Ectodermal cell (in vitro differentiated cells): ENCODE measurements around the gene KAT2B.

Experiments used
- H3K27ac ChIP-seq: 2 replicates; pipeline ENCODE4 v1.7.0; 2013; ENCODE audit warnings: mild to moderate bottlenecking, low read depth, low read length; ENCODE audit not compliant: insufficient read depth, poor library complexity, severe bottlenecking
- H3K27me3 ChIP-seq: 2 replicates; pipeline ENCODE4 v1.7.0; 2013; ENCODE audit warnings: mild to moderate bottlenecking, low read length; ENCODE audit not compliant: insufficient read depth, control insufficient read depth, poor library complexity, severe bottlenecking
- H3K36me3 ChIP-seq: one replicate; pipeline ENCODE4 v1.7.0; 2013; ENCODE audit warnings: low read length; ENCODE audit not compliant: control insufficient read depth, insufficient read depth
- H3K4me1 ChIP-seq: one replicate; pipeline ENCODE4 v1.7.0; 2013; ENCODE audit warnings: low read length; ENCODE audit not compliant: control insufficient read depth, insufficient read depth
- H3K4me3 ChIP-seq: 2 replicates; pipeline ENCODE4 v1.7.0; 2013; ENCODE audit warnings: low read depth, low read length, control low read depth; ENCODE audit not compliant: insufficient read depth
- H3K9me3 ChIP-seq: 2 replicates; pipeline ENCODE4 v1.7.0; 2013; ENCODE audit warnings: mild to moderate bottlenecking, low read length, moderate library complexity; ENCODE audit not compliant: control insufficient read depth
- WGBS, 2 experiments: methylation state at CpG; one replicate each; pipeline ENCODE4 v1.1.7; 2013; ENCODE audit warnings: missing lambda C conversion rate in 2 of 2; 5-methylcytosine and 5-hydroxymethylcytosine counted together

The KAT2B gene

DNA sequence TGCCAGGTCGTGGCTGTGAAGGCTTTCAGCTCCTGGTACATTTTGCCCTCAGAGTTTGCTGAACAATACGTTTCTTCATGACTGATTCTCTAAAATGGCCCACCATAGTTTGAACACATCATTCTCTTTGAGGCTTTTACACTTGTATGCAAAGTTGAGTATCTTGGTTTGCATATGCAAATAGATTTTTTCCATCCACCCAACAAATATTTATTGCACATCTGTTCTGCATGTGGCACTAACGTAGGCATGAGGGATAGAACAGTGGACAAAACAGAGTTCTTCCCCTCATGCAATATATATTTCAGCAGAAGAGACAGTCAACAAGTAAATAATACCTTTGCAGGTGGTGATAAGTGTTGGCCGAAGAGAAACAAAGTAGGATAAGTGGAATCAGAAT is 55.2 kb downstream of the KAT2B start:
- no peaks in the 10 kb centered on the region for H3K4me1 ChIP-seq
- WGBS, 2 experiments, result 96 to 98% methylated on average over 4 of the region's 4 CpGs

DNA sequence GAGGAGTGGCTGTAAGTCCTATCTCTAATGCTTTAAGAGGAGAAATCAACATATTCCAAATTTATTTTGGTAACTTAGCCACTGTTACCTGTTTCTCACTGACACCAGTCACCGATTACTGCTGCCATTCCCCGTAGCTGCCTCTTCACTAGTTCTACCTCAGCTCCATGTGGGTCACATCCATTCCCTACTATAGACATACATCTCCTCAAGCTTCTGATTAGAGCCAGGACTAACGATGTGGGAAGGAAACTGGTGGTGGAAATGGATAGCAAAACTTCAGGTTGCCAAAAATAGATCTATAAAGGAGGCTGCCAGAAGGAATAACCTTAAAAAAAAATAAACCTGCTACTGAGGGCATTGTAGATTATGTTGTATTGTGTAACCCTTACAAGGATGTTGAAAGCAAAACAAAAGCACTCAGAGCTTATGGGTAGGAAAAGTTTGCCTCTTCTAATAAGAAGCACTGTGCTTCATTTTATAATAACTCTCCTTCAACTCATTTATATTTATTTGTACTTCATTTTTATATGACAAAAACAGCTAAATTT is 56.0 kb downstream of the KAT2B start:
- no peak overlapping the region for H3K27ac ChIP-seq
- H3K27me3 ChIP-seq, result no peaks in the 10 kb centered on the region
- H3K36me3 ChIP-seq, result no peaks in the 10 kb centered on the region
- no peaks in the 10 kb centered on the region for H3K4me1 ChIP-seq
- no peaks in the 10 kb centered on the region for H3K9me3 ChIP-seq
- 83 to 95% methylated on average over 3 of the region's 3 CpGs for WGBS, 2 experiments
- H3K4me3 ChIP-seq, result no peak overlapping the region

More for the DNA sequence above, 55.2 kb downstream of the KAT2B start:
- Histone ChIP-seq H3K4me3 (no peak overlapping the region), H3K9me3 (no peaks in the 10 kb centered on the region), H3K27ac (no peak overlapping the region), H3K27me3 (no peaks in the 10 kb centered on the region), H3K36me3 (no peaks in the 10 kb centered on the region)

DNA sequence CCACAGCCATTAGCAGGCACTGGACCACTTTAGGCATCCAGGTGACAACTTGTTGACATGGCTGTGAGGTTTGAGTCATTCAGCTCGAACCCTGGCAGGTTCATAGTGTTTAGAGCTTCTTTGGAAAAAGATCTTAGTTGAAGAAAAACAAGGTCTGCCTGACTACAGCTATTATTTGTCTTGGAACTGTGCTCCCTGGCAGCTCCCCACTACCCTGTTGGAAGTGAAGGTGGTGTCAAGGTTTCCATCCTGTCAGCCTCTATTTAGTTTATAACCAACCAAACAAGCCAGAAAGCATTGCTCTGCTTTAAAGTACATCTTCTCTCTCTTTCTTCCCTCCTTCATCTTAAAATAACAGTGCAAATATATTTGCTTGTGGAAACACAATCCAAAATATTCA is 56.8 kb downstream of the KAT2B start:
- H3K9me3 ChIP-seq, result no peaks in the 10 kb centered on the region
- H3K36me3 ChIP-seq, result no peaks in the 10 kb centered on the region
- H3K4me1 ChIP-seq, result no peaks in the 10 kb centered on the region
- no peak overlapping the region for H3K27ac ChIP-seq
- no peak overlapping the region for H3K4me3 ChIP-seq
- WGBS, 2 experiments, result 83 to 91% methylated on average over 1 of the region's 1 CpG
- no peaks in the 10 kb centered on the region for H3K27me3 ChIP-seq

DNA sequence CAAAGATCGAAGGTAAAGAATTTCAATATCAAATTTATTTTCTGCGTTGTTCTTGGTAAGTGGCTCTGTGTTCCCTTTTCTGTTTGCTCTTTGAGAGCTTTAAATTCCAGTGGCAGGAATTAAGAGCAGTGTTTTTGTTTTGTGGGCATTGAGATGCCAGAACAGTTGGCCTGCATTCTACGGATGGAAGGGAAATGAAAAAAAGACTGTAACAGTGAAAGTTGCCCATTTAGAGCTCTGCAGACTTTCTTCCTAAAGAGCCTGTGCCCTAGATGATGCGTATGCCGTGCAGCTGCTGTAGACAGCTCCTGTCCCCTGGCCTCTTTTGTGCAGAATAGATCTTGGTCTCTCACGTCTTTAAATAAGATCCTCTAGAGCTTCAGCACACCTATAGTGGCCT is 58.8 kb downstream of the KAT2B start:
- H3K4me1 ChIP-seq, result no peaks in the 10 kb centered on the region
- H3K27ac ChIP-seq, result no peak overlapping the region
- H3K27me3 ChIP-seq, result no peaks in the 10 kb centered on the region
- no peaks in the 10 kb centered on the region for H3K36me3 ChIP-seq
- WGBS, 2 experiments, result 83% methylated on average over 6 of the region's 6 CpGs
- no peak overlapping the region for H3K4me3 ChIP-seq
- no peaks in the 10 kb centered on the region for H3K9me3 ChIP-seq

GRCh38 chr3:20100151-20100550 is 59.9 kb downstream of the KAT2B start:
- Histone ChIP-seq H3K27ac (no peak overlapping the region), H3K4me3 (no peak overlapping the region), H3K36me3 (no peaks in the 10 kb centered on the region), H3K9me3 (no peaks in the 10 kb centered on the region), H3K27me3 (no peaks in the 10 kb centered on the region), H3K4me1 (no peaks in the 10 kb centered on the region)
- 80 to 87% methylated on average over 1 of the region's 1 CpG for WGBS, 2 experiments

DNA sequence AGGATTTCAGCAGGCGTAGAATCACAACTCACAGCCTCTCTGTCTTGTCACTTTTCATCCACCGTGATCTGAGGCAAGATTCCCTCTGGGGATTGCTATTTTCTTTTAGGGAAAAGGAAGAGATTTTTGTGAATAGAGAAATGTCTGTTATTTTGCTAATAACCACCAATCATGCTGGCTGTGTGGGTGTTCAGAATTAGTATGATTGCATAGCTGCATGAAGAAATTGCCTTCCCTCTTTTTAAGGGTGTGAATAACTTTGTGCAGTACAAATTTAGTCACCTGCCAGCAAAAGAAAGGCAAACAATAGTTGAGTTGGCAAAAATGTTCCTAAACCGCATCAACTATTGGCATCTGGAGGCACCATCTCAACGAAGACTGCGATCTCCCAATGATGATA is 60.8 kb downstream of the KAT2B start:
- 96 to 98% methylated on average over 5 of the region's 5 CpGs for WGBS, 2 experiments
- H3K36me3 ChIP-seq, result no peaks in the 10 kb centered on the region
- H3K4me3 ChIP-seq, result no peak overlapping the region
- H3K4me1 ChIP-seq, result no peaks in the 10 kb centered on the region
- H3K27ac ChIP-seq, result no peak overlapping the region
- no peaks in the 10 kb centered on the region for H3K27me3 ChIP-seq
- no peaks in the 10 kb centered on the region for H3K9me3 ChIP-seq

- Histone ChIP-seq H3K4me3 (no peak overlapping the region), H3K9me3 (no peaks in the 10 kb centered on the region), H3K4me1 (no peaks in the 10 kb centered on the region), H3K36me3 (no peaks in the 10 kb centered on the region), H3K27me3 (no peaks in the 10 kb centered on the region), H3K27ac (no peak overlapping the region)
- 93 to 100% methylated on average over 1 of the region's 1 CpG for WGBS, 2 experiments
Observed at GRCh38 chr3:20103731-20104130, 63.5 kb downstream of the KAT2B start.

- H3K27me3 ChIP-seq, result no peaks in the 10 kb centered on the region
- no peak overlapping the region for H3K27ac ChIP-seq
- H3K36me3 ChIP-seq, result no peaks in the 10 kb centered on the region
- H3K9me3 ChIP-seq, result no peaks in the 10 kb centered on the region
- WGBS, 2 experiments, result 94 to 97% methylated on average over 2 to 5 of the region's 5 CpGs
- no peak overlapping the region for H3K4me3 ChIP-seq
- H3K4me1 ChIP-seq, result no peaks in the 10 kb centered on the region
Observed at GRCh38 chr3:20104167-20104661, 64.0 kb downstream of the KAT2B start.

DNA sequence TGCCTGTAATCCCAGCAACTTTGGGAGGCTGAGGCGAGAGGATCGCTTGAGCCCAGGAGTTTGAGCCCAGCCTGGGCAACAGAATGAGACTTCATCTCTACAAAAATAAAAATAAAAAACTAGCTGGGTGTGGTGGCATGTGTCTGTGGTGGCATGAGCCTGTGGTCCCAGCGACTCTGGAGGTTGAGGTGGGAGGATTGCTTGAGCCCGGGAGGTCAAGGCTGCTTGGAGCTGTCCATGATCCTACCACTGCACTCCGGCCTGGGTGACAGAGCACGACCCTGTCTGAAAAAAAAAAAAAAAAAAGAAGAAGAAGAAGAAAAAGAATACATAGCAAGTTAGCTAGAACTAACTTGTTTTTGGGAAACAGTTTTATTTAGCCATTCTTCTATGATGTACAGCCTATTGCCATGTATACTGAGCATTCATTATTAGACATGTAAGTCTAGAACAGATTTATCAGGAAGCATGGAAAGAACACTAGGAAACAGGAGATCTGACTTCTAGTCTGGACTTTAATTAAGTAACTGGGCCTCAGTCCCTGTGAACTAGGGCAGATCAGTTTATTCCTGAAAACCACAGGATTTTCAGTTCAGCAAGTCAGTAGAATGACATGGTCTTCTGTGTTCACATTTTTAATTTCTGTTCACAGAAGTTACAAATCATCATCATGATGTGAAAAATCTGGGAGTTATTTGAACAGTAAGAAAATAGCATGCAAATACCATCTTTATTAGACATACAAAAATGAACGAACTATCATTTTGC is 65.5 kb downstream of the KAT2B start:
- Histone ChIP-seq H3K4me1 (no peaks in the 10 kb centered on the region), H3K9me3 (no peaks in the 10 kb centered on the region), H3K4me3 (no peak overlapping the region), H3K27me3 (no peaks in the 10 kb centered on the region), H3K27ac (no peak overlapping the region), H3K36me3 (no peaks in the 10 kb centered on the region)
- 59 to 78% methylated on average over 6 to 7 of the region's 7 CpGs for WGBS, 2 experiments

GRCh38 chr3:20107722-20108121 is 67.5 kb downstream of the KAT2B start:
- H3K9me3 ChIP-seq, result no peaks in the 10 kb centered on the region
- WGBS, 2 experiments, result 91 to 95% methylated on average over 5 of the region's 5 CpGs
- no peaks in the 10 kb centered on the region for H3K36me3 ChIP-seq
- no peak overlapping the region for H3K4me3 ChIP-seq
- H3K27me3 ChIP-seq, result no peaks in the 10 kb centered on the region
- no peaks in the 10 kb centered on the region for H3K4me1 ChIP-seq
- H3K27ac ChIP-seq, result no peak overlapping the region
